Activated CD4-positive, alpha-beta T cell treated with anti-CD3 and anti-CD28 coated beads, Interleukin-2, amount 50 U/mL, for 16 hours (primary cell): ENCODE measurements around the gene SEMG1.

ENCODE experiments used
- DNase-seq: peaks from one replicate; pipeline ENCODE4 v3.0.0-alpha.2; 2020

SEMG1 gene, protein sequence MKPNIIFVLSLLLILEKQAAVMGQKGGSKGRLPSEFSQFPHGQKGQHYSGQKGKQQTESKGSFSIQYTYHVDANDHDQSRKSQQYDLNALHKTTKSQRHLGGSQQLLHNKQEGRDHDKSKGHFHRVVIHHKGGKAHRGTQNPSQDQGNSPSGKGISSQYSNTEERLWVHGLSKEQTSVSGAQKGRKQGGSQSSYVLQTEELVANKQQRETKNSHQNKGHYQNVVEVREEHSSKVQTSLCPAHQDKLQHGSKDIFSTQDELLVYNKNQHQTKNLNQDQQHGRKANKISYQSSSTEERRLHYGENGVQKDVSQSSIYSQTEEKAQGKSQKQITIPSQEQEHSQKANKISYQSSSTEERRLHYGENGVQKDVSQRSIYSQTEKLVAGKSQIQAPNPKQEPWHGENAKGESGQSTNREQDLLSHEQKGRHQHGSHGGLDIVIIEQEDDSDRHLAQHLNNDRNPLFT

DNA sequence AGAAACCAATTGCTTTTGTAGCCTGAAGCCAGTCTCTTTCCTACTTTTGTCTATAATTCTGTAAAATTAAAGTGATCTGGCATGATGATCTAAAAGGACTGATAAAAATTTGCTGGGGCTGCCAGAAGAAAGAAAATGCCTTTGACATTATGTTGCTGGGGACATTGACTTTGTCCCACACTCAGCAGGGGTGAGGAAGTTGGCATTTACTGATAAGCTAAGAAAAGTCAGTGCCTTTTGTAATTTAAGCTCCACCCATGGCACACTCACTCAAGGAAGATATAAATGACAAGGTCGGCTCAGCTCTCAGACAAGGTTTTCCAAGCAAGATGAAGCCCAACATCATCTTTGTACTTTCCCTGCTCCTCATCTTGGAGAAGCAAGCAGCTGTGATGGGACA is at the start of gene SEMG1:
SEMG1 (plus strand) TSS at position 309 of the 400 bp plus-strand sequence; CDS start at position 330, 21 bp downstream.
- no peak for DNase-seq

- no peak for DNase-seq
These were observed 48.9 kb upstream of the SEMG1 start for GRCh38 chr20:45157962-45158361.

DNA sequence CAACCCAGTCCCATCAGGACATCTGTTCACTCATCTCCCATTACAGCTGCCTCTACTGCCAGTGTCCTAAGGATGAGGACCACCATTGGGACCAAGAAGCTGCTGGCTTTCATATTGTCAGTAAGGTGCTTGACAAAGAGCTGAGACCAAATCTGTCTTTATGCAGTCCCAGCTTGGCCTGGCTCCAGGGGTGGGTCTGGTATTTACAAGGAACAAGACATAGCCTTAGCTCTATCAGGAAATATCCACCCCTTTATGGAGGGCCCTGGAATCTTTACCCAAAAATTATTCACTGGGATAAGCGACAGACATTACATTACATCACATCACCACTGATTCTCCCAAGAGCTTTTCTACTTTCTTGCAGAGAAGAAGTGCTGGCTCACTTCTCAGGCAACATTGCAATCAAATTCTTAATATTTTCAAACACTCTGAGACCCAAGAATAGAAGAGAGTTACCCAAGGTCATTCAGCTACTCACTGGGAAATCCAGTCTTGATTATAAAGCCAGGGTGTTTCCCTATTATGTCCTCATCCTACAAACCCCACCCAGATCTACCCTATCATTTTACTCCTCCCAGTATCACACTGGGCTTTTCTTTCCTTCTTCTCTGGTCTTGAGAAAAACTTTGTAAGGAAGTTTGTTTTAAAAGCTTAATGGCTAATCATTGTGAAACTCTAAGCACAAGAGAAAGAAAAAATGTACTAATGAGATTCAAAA is 43.6 kb upstream of the SEMG1 start:
- DNase-seq: no peak

GRCh38 chr20:45164906-45165305 is 41.9 kb upstream of the SEMG1 start:
- DNase-seq: no peak

DNA sequence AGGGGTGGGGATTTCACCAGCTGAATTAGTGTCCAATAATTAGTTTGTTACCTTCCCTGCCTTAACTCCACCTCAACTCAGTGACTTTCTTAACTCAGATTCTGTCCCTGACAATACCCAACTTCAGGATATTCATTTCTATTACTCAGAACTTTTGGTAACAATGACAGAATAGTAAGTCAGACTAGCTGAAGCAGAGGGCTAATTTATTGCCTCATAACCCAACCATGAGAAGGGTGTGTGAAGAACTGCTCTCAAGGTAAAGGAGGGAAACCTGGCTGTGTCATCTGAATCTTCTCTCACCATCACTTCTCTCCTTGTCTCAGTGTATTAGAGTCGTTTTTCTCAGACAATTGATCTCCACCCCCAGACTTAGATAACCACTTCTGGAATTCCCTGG is 33.3 kb upstream of the SEMG1 start:
- no peak for DNase-seq

- no peak for DNase-seq
These were observed 32.1 kb upstream of the SEMG1 start, which contains the start of gene PI3 for GRCh38 chr20:45174434-45175364. Gene PI3 (plus strand): TSS chr20:45174902. CDS start chr20:45174923, 21 bp downstream.

GRCh38 chr20:45176526-45177267 is 30.1 kb upstream of the SEMG1 start:
- no peak for DNase-seq

DNA sequence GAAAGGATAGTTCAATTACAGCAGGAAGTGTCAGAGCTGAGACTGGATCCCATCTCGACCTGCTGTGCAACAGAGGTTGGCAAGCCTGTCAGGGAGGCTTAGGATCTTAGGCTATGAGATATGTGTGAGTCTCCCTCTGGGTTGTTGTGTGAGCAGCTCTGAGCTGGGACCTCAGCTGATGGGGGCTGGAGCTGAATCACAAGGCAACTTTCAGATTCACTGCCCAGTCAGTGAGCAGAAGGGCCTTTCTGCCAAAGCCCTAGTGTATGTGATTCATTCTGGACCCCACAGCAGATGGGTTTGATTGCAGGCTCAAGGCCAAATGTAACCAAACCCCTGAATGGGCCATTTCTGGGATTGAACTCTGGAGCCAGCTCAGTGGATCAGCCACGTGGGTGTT is 27.7 kb upstream of the SEMG1 start:
- DNase-seq: no peak

DNA sequence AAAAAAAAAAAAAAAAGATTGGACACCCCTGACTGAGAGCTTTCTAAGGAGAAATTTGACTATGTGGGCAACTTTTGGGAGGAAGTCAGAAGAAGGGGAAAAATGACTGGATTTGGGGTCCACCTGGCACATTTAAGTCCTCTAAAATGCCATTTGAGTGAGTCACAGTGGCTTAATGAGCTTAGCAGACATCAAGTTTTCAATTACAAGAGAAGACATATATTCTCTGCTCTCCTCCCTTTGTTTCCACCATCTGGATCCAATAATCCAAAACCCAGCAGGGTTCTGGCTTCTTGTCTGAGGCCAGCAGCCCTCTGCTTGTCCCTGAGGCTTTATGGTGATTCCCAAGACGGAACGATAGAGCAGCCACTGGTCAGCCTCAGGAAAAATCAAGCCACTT is 25.2 kb upstream of the SEMG1 start:
- DNase-seq: no peak

GRCh38 chr20:45183084-45183483 is 23.7 kb upstream of the SEMG1 start:
- DNase-seq: no peak

GRCh38 chr20:45187693-45188092 is 19.1 kb upstream of the SEMG1 start:
- DNase-seq: no peak

DNA sequence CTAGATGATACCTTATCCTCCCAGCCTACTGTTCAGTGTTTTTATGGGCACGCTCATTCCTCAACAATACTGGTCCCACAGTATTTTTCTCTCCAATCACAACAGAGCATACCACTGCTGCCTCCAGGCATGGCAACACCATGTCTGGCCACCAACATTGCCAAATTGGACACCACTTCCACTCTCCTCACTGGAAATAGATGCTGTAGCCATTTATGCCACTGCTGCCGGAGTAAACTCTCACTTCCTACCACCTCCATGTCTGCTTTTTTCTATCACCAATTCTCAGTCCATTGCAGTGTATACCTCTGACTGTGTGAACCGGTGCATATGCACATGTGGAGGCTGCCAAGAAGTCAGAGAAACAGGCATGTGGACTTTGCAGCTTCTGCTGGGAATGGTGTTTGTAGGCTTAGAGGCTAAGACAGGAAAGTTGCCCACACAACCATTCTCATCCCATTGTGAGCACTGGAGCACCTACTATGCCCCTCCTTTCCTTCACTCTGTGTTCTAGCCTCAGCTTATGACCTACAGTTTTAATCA is 17.7 kb upstream of the SEMG1 start:
- DNase-seq: no peak

DNA sequence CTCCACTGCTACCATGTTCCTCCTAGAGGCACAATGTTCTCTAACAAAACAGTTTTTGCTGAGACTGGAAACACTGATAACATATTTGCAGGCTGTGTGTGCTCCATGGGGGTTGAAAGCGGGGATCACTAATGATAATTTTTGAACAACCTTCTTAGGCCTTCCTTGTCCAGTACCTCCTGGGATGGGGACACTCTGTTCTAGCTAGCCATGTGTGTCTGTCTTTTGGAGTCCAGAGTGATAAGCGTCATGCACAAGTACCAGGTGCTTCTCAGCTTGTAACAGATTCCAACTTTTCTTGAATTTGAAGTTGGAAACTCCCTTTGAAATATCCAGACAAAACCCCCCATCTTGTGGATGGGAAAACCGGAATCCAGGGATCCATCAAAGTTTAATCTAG is 17.0 kb upstream of the SEMG1 start:
- DNase-seq: no peak

DNA sequence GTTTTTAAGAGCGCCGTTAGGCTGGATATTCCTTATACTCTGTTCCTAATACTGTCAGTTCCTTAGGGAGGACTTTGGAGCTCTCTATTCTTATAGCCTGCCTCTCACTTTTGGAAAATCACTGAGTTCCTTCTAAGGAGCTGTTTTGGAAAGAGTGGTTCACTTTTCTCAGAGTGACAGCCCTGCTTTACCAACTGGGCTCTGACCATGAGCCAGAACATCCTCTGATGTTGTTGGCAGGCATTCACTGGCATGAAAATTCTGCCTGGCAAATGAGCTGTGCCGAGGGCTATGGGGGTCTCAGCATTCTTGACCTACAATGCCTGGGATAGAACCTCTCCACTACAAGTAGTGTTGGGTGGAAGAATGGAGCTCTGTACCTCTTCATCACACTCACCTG is 14.9 kb upstream of the SEMG1 start:
- DNase-seq: no peak

GRCh38 chr20:45193331-45193730 is 13.5 kb upstream of the SEMG1 start:
- DNase-seq: no peak

GRCh38 chr20:45209924-45210323 is 3.1 kb downstream of the SEMG1 start:
- DNase-seq: no peak

GRCh38 chr20:45211569-45212474 is 5.0 kb downstream of the SEMG1 start:
- DNase-seq: no peak

GRCh38 chr20:45212836-45213235 is 6.0 kb downstream of the SEMG1 start:
- no peak for DNase-seq

- no peak for DNase-seq
These were observed 11.3 kb downstream of the SEMG1 start for GRCh38 chr20:45218124-45218523.

GRCh38 chr20:45218636-45219035 is 11.8 kb downstream of the SEMG1 start:
- no peak for DNase-seq

GRCh38 chr20:45221076-45221475 is 14.2 kb downstream of the SEMG1 start, which contains the start of gene SEMG2:
Gene SEMG2 (plus strand): TSS chr20:45221373. CDS start chr20:45221390, 17 bp downstream.
- DNase-seq: no peak
